ENCODE results near the gene PRPS2. TPM values are rescaled to one million over a fixed set of nuclear protein-coding genes. Genes with fewer than 3 reads are reported as not detected.

The PRPS2 gene
- total RNA-seq (2016; rRNA removed; fragmentation: Illumina TruSeq; extraction: Trizol) = 24.4 and 29.2 TPM in 2 replicates
- 11.1 and 12.0 TPM in 2 replicates for total RNA-seq (2016; cell fraction: cytosol; rRNA removed; fragmentation: Illumina TruSeq; extraction: Trizol; ENCODE audit: low read depth)
- total RNA-seq (2016; cell fraction: insoluble cytoplasmic fraction; rRNA removed; fragmentation: Illumina TruSeq; extraction: Trizol) = 26.5 and 27.5 TPM in 2 replicates
- 21.5 and 24.9 TPM in 2 replicates for total RNA-seq (2016; cell fraction: membrane; rRNA removed; fragmentation: Illumina TruSeq; extraction: Trizol)
- total RNA-seq (2016; cell fraction: nucleus; rRNA removed; fragmentation: Illumina TruSeq; extraction: Trizol) = 13.1 and 13.4 TPM in 2 replicates
- polyA plus RNA-seq (2011; rRNA removed) = 8.9 and 10.6 TPM in 2 replicates
- polyA plus RNA-seq (2011; cell fraction: cytosol; rRNA removed) = 10.4 and 10.6 TPM in 2 replicates
- polyA plus RNA-seq (2011; cell fraction: nucleus; rRNA removed) = 5.8 and 7.2 TPM in 2 replicates
- 10.4 and 10.5 TPM in 2 replicates for polyA plus RNA-seq (2012)
- 6.1 and 6.9 TPM in 2 replicates for polyA plus RNA-seq (2016; cell fraction: cytosol; fragmentation: Illumina TruSeq; extraction: Trizol; ENCODE audit: low read depth)
- 29.8 and 30.5 TPM in 2 replicates for polyA plus RNA-seq (2016; cell fraction: insoluble cytoplasmic fraction; fragmentation: Illumina TruSeq; extraction: Trizol; ENCODE audit: low read depth)
- polyA plus RNA-seq (2016; cell fraction: membrane; fragmentation: Illumina TruSeq; extraction: Trizol; ENCODE audit: low read depth) = 11.1 and 11.7 TPM in 2 replicates
- polyA plus RNA-seq (2016; cell fraction: nucleus; fragmentation: Illumina TruSeq; extraction: Trizol; ENCODE audit: insufficient read depth, low read depth) = 18.4 and 19.2 TPM in 2 replicates
- polyA minus RNA-seq (2011; rRNA and poly(A)+ RNA removed; ENCODE audit: low replicate concordance) = 30.2 and 139 TPM in 2 replicates
- polyA minus RNA-seq (2011; cell fraction: cytosol; rRNA and poly(A)+ RNA removed) = 15.6 and 20.8 TPM in 2 replicates
- polyA minus RNA-seq (2011; cell fraction: nucleus; rRNA and poly(A)+ RNA removed) = 6.4 and 8.2 TPM in 2 replicates
- percentile 71 among the genes with signal in this experiment for Bru-seq, nascent RNA
- BruChase-seq, experiment 1, labeled RNA remaining after a 6-hour chase = percentile 80 among the genes with signal in this experiment
- percentile 73 among the genes with signal in this experiment for BruChase-seq, experiment 2, labeled RNA remaining after a 2-hour chase
- long read RNA-seq, experiment 1, transcript PRPS2-202 (7 exons, 2,511 nt) = major isoform, 22 of 41 reads
- long read RNA-seq, experiment 1, partial matches to known transcripts = 18 of 41 reads
- long read RNA-seq, experiment 1, other reads (novel, unspliced or antisense) = 0 of 41 reads
- long read RNA-seq, experiment 2, transcript PRPS2-202 (7 exons, 2,511 nt) = major isoform, 7 of 31 reads
- long read RNA-seq, experiment 2, partial matches to known transcripts = 0 of 31 reads
- long read RNA-seq, experiment 2, other reads (novel, unspliced or antisense) = 24 of 31 reads

DNA sequence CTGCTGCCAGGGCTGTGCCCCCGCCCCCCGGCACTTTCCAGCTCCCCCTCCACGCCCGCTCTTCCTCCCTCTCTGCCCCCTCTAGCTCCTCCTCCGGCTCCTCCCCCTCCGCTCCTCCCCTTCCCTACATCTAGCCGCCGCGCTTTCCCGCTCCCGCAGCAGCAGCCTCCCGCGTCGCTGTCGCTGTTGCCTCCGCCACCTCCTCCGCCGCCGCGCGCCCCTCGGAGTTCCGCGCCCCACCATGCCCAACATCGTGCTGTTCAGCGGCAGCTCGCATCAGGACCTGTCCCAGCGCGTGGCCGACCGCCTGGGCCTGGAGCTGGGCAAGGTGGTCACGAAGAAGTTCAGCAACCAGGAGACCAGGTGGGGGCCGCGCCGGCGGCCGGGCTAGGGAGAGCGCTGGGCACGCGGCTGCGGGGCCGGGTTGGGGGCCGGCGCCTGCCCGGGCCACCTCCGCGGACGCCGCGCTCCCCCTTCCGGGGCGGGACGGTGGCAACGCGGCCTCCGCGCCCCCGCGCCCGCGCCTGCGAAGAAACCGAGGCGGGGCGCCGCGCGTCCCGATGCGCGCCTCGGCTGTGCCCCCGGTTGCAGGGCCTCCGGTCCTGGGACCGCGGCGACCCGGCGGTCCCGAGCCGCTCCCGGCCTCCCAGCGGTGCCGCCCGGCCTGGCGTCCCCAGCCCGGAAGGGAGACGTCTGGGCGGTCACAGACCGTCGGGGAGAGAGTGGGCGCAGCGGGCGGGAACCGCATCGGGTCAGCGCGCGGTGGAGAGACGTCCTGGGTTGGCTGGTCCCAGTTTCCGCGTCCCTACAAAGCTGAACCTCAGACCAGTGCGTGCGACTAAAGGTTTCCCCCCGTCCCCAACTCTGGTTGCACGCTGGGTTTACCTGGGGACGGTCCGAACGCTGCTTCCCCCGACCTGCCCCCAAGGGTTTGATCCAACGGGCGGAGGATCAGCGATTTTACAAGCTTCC, at the start of gene PRPS2:
Gene PRPS2, plus strand, starts transcription at position 156 of the 972 bp plus-strand sequence. Its CDS starts 86 bp downstream, at position 242.
- BruUV-seq (replicated peaks) = no TSS peak
- Histone ChIP-seq H3K27ac (ENCODE audit: extremely low read length, insufficient read depth, low read length) (peak within 1 kb of the TSS; percentile 26), H3K79me2 (ENCODE audit: insufficient read depth, low read length) (peaks cover 13% of the 10 kb centered on the region), H4K20me1 (ENCODE audit: insufficient read depth, low read length) (no peaks in the 10 kb centered on the region), H3K9ac (ENCODE audit: insufficient read depth, low read depth, low read length) (peak within 1 kb of the TSS; percentile 56), H3K36me3 (replicated peaks in 1 of 2; ENCODE audit: control insufficient read depth in 1 of 2, insufficient read depth in 2 of 2, low read length in 2 of 2) (no peaks in the 10 kb centered on the region), H3K27me3 (ENCODE audit: control insufficient read depth in 1 of 2, insufficient read depth in 2 of 2, low read length in 2 of 2) (no peaks in the 10 kb centered on the region; a peak in 1 of 5 replicates), H3K4me3 (replicated peaks in 1 of 3; ENCODE audit: insufficient read depth in 1 of 3, low read depth in 2 of 3, low read length in 3 of 3) (peak within 1 kb of the TSS; percentile 69 to 74 (median 72)), H3K4me1 (ENCODE audit: insufficient read depth, low read length) (peaks cover 27% of the 10 kb centered on the region), H3K9me3 (ENCODE audit: low read length) (no peaks in the 10 kb centered on the region), H3K4me2 (ENCODE audit: low read depth, low read length) (peak within 1 kb of the TSS; percentile 84), H2AFZ (ENCODE audit: low read length) (no peak within 1 kb of the TSS)
- ChIA-PET CTCF (ENCODE audit: low intra/inter-chr PET ratio, low total read pairs) (no interaction called here), POLR2A (interaction anchor here (1.0 to 1.2 kb wide), 2 partner anchors 11 to 52 kb away, joined by 3 to 11 read pairs; no protein-coding TSS in a partner anchor)
- FAIRE-seq (no peak), DNase-seq (ENCODE audit: low spot score) (peak; percentile 16), ATAC-seq (peak; percentile 90)
- 0% methylated on average over 7 of the region's 113 CpGs for WGBS (ENCODE audit: low lambda C conversion rate)
- in situ Hi-C loops (cut with HindIII; ENCODE audit: extremely low pct_ligation_motif_present, low pct_unique_long_range_greater_than_20kb) = no loop called here
- intact Hi-C loops (cut with micrococcal nuclease; ENCODE audit: unreplicated experiment) = no loop called here
- no peak for TF ChIP-seq ZNF382 (CRISPR knock-in tag; IDR thresholded peaks at IDR 0.05; ENCODE audit: borderline replicate concordance)
- TF ChIP-seq, protein P1, sequence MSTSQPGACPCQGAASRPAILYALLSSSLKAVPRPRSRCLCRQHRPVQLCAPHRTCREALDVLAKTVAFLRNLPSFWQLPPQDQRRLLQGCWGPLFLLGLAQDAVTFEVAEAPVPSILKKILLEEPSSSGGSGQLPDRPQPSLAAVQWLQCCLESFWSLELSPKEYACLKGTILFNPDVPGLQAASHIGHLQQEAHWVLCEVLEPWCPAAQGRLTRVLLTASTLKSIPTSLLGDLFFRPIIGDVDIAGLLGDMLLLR (CRISPR knock-in tag; IDR thresholded peaks at IDR 0.05) = peak; percentile 46; the same call in 1 of the 2 replicates
- TF ChIP-seq HNRNPLL (IDR thresholded peaks at IDR 0.05; ENCODE audit: low read depth, low read length, poor library complexity, severe bottlenecking) = peak; percentile 46
- TF ChIP-seq, protein P2, sequence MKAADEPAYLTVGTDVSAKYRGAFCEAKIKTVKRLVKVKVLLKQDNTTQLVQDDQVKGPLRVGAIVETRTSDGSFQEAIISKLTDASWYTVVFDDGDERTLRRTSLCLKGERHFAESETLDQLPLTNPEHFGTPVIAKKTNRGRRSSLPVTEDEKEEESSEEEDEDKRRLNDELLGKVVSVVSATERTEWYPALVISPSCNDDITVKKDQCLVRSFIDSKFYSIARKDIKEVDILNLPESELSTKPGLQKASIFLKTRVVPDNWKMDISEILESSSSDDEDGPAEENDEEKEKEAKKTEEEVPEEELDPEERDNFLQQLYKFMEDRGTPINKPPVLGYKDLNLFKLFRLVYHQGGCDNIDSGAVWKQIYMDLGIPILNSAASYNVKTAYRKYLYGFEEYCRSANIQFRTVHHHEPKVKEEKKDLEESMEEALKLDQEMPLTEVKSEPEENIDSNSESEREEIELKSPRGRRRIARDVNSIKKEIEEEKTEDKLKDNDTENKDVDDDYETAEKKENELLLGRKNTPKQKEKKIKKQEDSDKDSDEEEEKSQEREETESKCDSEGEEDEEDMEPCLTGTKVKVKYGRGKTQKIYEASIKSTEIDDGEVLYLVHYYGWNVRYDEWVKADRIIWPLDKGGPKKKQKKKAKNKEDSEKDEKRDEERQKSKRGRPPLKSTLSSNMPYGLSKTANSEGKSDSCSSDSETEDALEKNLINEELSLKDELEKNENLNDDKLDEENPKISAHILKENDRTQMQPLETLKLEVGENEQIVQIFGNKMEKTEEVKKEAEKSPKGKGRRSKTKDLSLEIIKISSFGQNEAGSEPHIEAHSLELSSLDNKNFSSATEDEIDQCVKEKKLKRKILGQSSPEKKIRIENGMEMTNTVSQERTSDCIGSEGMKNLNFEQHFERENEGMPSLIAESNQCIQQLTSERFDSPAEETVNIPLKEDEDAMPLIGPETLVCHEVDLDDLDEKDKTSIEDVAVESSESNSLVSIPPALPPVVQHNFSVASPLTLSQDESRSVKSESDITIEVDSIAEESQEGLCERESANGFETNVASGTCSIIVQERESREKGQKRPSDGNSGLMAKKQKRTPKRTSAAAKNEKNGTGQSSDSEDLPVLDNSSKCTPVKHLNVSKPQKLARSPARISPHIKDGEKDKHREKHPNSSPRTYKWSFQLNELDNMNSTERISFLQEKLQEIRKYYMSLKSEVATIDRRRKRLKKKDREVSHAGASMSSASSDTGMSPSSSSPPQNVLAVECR (CRISPR knock-in tag; IDR thresholded peaks at IDR 0.05; ENCODE audit: borderline replicate concordance) = peak; percentile 48; the same call in 1 of the 2 replicates
- TF ChIP-seq ZMYM4 (CRISPR knock-in tag; IDR thresholded peaks at IDR 0.05) = peak; percentile 33; the same call in 1 of the 2 replicates
- peak; percentile 39 for TF ChIP-seq MED8 (CRISPR knock-in tag; IDR thresholded peaks at IDR 0.05; ENCODE audit: insufficient replicate concordance)
- TF ChIP-seq SAFB2 (CRISPR knock-in tag; IDR thresholded peaks at IDR 0.05; ENCODE audit: borderline replicate concordance, low read depth) = no peak
- TF ChIP-seq, protein P3, sequence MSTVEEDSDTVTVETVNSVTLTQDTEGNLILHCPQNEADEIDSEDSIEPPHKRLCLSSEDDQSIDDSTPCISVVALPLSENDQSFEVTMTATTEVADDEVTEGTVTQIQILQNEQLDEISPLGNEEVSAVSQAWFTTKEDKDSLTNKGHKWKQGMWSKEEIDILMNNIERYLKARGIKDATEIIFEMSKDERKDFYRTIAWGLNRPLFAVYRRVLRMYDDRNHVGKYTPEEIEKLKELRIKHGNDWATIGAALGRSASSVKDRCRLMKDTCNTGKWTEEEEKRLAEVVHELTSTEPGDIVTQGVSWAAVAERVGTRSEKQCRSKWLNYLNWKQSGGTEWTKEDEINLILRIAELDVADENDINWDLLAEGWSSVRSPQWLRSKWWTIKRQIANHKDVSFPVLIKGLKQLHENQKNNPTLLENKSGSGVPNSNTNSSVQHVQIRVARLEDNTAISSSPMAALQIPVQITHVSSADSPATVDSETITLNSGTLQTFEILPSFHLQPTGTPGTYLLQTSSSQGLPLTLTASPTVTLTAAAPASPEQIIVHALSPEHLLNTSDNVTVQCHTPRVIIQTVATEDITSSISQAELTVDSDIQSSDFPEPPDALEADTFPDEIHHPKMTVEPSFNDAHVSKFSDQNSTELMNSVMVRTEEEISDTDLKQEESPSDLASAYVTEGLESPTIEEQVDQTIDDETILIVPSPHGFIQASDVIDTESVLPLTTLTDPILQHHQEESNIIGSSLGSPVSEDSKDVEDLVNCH (CRISPR knock-in tag; IDR thresholded peaks at IDR 0.05) = no peak

Measured in HepG2 (cell line).